GM21737 (cell line): ENCODE data around the gene LARGE1.

Source experiments
- ATAC-seq: cut with Tn5 transposase; IDR thresholded peaks from one replicate; pipeline ENCODE4 v1.9.1; 2021; ENCODE audit warnings: mild to moderate bottlenecking, moderate library complexity; ENCODE audit not compliant: unreplicated experiment

The LARGE1 gene

GRCh38 chr22:33678523-33678922, 241.8 kb downstream of the LARGE1 start:
- no peak for ATAC-seq

GRCh38 chr22:33677536-33677935, 242.7 kb downstream of the LARGE1 start:
- ATAC-seq: no peak

- no peak for ATAC-seq
These were observed 245.9 kb downstream of the LARGE1 start for GRCh38 chr22:33674357-33674756.

- no peak for ATAC-seq
These were observed 250.5 kb downstream of the LARGE1 start for GRCh38 chr22:33669746-33670145.

- ATAC-seq: no peak
These were observed 253.2 kb downstream of the LARGE1 start for GRCh38 chr22:33666961-33667619.

- ATAC-seq: no peak
These were observed 253.9 kb downstream of the LARGE1 start for GRCh38 chr22:33666279-33666960.

GRCh38 chr22:33659448-33659847, 260.8 kb downstream of the LARGE1 start:
- no peak for ATAC-seq

GRCh38 chr22:33658775-33659174, 261.5 kb downstream of the LARGE1 start:
- ATAC-seq: no peak

GRCh38 chr22:33657670-33658069, 262.6 kb downstream of the LARGE1 start:
- no peak for ATAC-seq

- no peak for ATAC-seq
These were observed 263.3 kb downstream of the LARGE1 start for GRCh38 chr22:33656808-33657628.

- ATAC-seq: no peak
These were observed 265.9 kb downstream of the LARGE1 start for GRCh38 chr22:33654173-33654895.

GRCh38 chr22:33653532-33654063, 266.7 kb downstream of the LARGE1 start:
- ATAC-seq: no peak

GRCh38 chr22:33652615-33653014, 267.7 kb downstream of the LARGE1 start:
- ATAC-seq: no peak

- ATAC-seq: no peak
These were observed 270.0 kb downstream of the LARGE1 start for GRCh38 chr22:33650244-33650643.

- no peak for ATAC-seq
These were observed 271.8 kb downstream of the LARGE1 start for GRCh38 chr22:33648478-33648877.

- ATAC-seq: no peak
These were observed 279.4 kb downstream of the LARGE1 start for GRCh38 chr22:33640900-33641299.

GRCh38 chr22:33639588-33640254, 280.6 kb downstream of the LARGE1 start:
- ATAC-seq: no peak

GRCh38 chr22:33635766-33636165, 284.5 kb downstream of the LARGE1 start:
- no peak for ATAC-seq

GRCh38 chr22:33631777-33632176, 288.5 kb downstream of the LARGE1 start:
- no peak for ATAC-seq

GRCh38 chr22:33625959-33626358, 294.3 kb downstream of the LARGE1 start:
- ATAC-seq: no peak
